RWPE1 (cell line): Measurements from ENCODE around the gene ZNF235.
A peak's percentile ranks its signal among the peaks of the same experiment; 100 is the strongest.

Experiments used
- CTCF ChIA-PET: fragments of 350-600 bp; sonication (Branson Sonifier 250); formaldehyde crosslinking; extraction: SDS; loops from one replicate; lab custom pipeline; 2021; lab: Yijun Ruan, JAX
- POLR2A ChIA-PET: fragments of 400-600 bp; formaldehyde crosslinking; extraction: SDS; loops from one replicate; lab custom pipeline; 2020; ENCODE audit warnings: antibody characterized with exemption; ENCODE audit not compliant: low non-redundant PET; lab: Yijun Ruan, JAX
- DNase-seq: peaks from one replicate; pipeline ENCODE4 v3.0.0; 2012; ENCODE audit warnings: low spot score
- H3K27ac ChIP-seq: fragments of 450-650 bp; 2 replicates; pipeline ENCODE4 v1.5.1; 2017
- CTCF ChIP-seq: fragments of 450-650 bp; conservative IDR thresholded peaks from 2 replicates; pipeline ENCODE4 v1.5.1; 2017; ENCODE audit warnings: low read depth, mild to moderate bottlenecking

The ZNF235 gene

GRCh38 chr19:44315883-44316282, 11.1 kb upstream of the ZNF235 start:
- no peak overlapping the region for H3K27ac ChIP-seq
- CTCF ChIA-PET = no interaction called here
- TF ChIP-seq CTCF = no peak
- no peak for DNase-seq
- POLR2A ChIA-PET = no interaction called here

- ChIA-PET CTCF (interaction anchor here (0.6 kb wide), 1 partner anchor 81 kb away, joined by 4 read pairs; no protein-coding TSS in a partner anchor), POLR2A (no interaction called here)
- DNase-seq = no peak
- no peak for TF ChIP-seq CTCF
- no peak overlapping the region for H3K27ac ChIP-seq
Observed at GRCh38 chr19:44313231-44313630, 8.4 kb upstream of the ZNF235 start.

GRCh38 chr19:44308011-44308410, 3.2 kb upstream of the ZNF235 start:
- ChIA-PET POLR2A (no interaction called here), CTCF (interaction anchor here (1.1 kb wide), 1 partner anchor 10 kb away, joined by 3 read pairs; no protein-coding TSS in a partner anchor)
- no peak overlapping the region for H3K27ac ChIP-seq
- DNase-seq = no peak
- no peak for TF ChIP-seq CTCF

GRCh38 chr19:44306283-44306682, 1.5 kb upstream of the ZNF235 start:
- no peak for DNase-seq
- POLR2A ChIA-PET = no interaction called here
- H3K27ac ChIP-seq = no peak overlapping the region
- no peak for TF ChIP-seq CTCF
- CTCF ChIA-PET = no interaction called here

- DNase-seq = no peak
- ChIA-PET CTCF (no interaction called here), POLR2A (no interaction called here)
- no peak overlapping the region for H3K27ac ChIP-seq
- TF ChIP-seq CTCF = no peak
Observed at GRCh38 chr19:44305457-44305856, 632 bp upstream of the ZNF235 start.

GRCh38 chr19:44303976-44304568, 753 bp downstream of the ZNF235 start:
- CTCF ChIA-PET = interaction anchor here (0.5 to 0.7 kb wide), 3 partner anchors 33 to 1495 kb away, joined by 3 to 6 read pairs (median 3); no protein-coding TSS in a partner anchor
- H3K27ac ChIP-seq = peak overlapping the region; percentile 84
- peak; percentile 28 for DNase-seq
- POLR2A ChIA-PET = no interaction called here
- TF ChIP-seq CTCF = no peak
